Ovary (tissue), 9 donors: Measurements from ENCODE around the gene ZNF844. TPM values are rescaled to one million over a fixed set of nuclear protein-coding genes. Genes with fewer than 3 reads are reported as not detected.
A peak's percentile ranks its signal among the peaks of the same experiment; 100 is the strongest.

Experiments used
- DNase-seq, 5 donors: peaks; one replicate each; pipeline ENCODE4 v3.0.0-alpha.2; 2019 to 2020
- H3K27ac ChIP-seq, 2 donors: fragments of 200-600 bp; one replicate each; pipeline versions ENCODE4 v1.5.1 to v1.8.0; 2019 to 2022
- H3K27me3 ChIP-seq: fragments of 200-600 bp; one replicate; pipeline ENCODE4 v1.8.0; 2022
- H3K36me3 ChIP-seq: fragments of 200-600 bp; sonication (generic); one replicate; pipeline ENCODE4 v1.5.1; 2019
- H3K4me1 ChIP-seq: one replicate; pipeline ENCODE4 v1.8.1; 2013; ENCODE audit warnings: mild to moderate bottlenecking, moderate library complexity; ENCODE audit not compliant: insufficient read depth
- H3K4me3 ChIP-seq: fragments of 200-600 bp; sonication (generic); one replicate; pipeline ENCODE4 v1.5.1; 2017
- H3K9me3 ChIP-seq, 2 donors: fragments of 200-600 bp in 1 of 2; sonication (generic) in 1 of 2; one replicate each; pipeline versions ENCODE4 v1.5.1 to v1.8.1; 2013 to 2019; ENCODE audit warnings: mild to moderate bottlenecking in 1 of 2, moderate library complexity in 1 of 2
- EP300 ChIP-seq: sonication (generic); formaldehyde crosslinking; IDR thresholded peaks from one replicate; pipeline ENCODE4 v1.6.1; 2017; ENCODE audit warnings: antibody characterized with exemption
- POLR2A ChIP-seq: fragments of 450-650 bp; IDR thresholded peaks from one replicate; pipeline ENCODE4 v1.6.1; 2017; ENCODE audit warnings: antibody characterized with exemption, mild to moderate bottlenecking, moderate library complexity
- WGBS, 3 donors: extraction: QIAGEN DNeasy Blood & Tissue Kit in 1 of 3; methylation state at CpG; one replicate each; pipeline versions ENCODE4 v1.1.5 to v1.1.7; 2013 to 2017; 5-methylcytosine and 5-hydroxymethylcytosine counted together
- intact Hi-C, 4 donors: fragments of 100-400 bp; cut with DNase I; formaldehyde crosslinking; loops; one replicate each; pipeline versions ENCODE4 v1.11.0 to v1.15.1; 2022 to 2023
- polyA plus RNA-seq, 2 donors: library from polyadenylated mRNA; stranded (reverse); fragments of 200-250 nt in 1 of 2; fragments of 350-450 nt in 1 of 2; fragmentation: Illumina TruSeq in 1 of 2; extraction: RNeasy Lipid Tissue Mini Kit (QIAGEN cat#74804) in 1 of 2; gene quantifications; one replicate each; pipeline ENCODE4 v1.2.3, GENCODE V29; 2013 to 2014
- total RNA-seq, 7 donors: library from RNA; depleted of rRNA in 2 of 7; stranded (reverse); fragments of >200 nt in 2 of 7; fragmentation: NEBNext Ultra II Directional in 3 of 7; extraction: Animal tissue kit (Norgen Biotek cat#: 25700) in 3 of 7; gene quantifications; one replicate each; pipeline versions ENCODE4 v1.1.0 to v1.2.4, GENCODE V29; 2016 to 2023
- TF ChIP-seq, protein P1 (sequence below), 3 donors: fragments of 450-650 bp in 2 of 3; fragments of 200-600 bp in 1 of 3; IDR thresholded peaks; one replicate each; pipeline versions ENCODE4 v1.5.1 to v1.8.0; 2016 to 2022; ENCODE audit warnings: antibody characterized with exemption in 3 of 3, mild to moderate bottlenecking in 1 of 3
- donor health status: DM: no; HTN: no; CAD: no; lungs with moderate emphysema.
- donor health status: DM: no; HTN: no; CAD: no.
- donor health status: Bipolar disorder and iron deficiency.
- donor health status: DM: yes; HTN: yes; CAD: no.
- donor health status: DM: no; HTN: no; CAD: no.
- donor health status: DM: yes; HTN: yes; CAD: no.

The ZNF844 gene
- total and polyA plus RNA-seq, 9 donors: 8.7 to 39.1 (median 16.8) TPM

DNA sequence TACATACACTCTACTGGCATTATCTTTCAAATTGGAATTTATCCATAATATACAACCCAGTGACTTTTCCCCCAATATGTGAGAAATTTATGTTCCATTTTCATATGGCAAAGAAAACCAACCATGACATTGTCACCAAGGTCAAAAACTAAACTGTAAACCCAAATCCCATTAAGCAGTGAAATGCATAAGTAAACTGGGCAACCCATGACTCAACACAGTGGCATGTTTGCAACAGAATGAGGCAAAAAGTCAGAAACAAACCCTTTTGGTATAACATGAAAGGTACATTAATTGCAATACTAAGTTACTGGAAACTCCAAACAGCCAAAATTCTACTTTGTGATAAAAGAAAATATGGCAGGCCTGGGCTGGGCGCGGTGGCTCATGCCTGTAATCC is 16.7 kb upstream of the ZNF844 start:
- intact Hi-C loops: no loop called here
- WGBS, 3 donors: 92 to 100% (median 98%) methylated on average over 2 of the region's 2 CpGs
- no peaks in the 10 kb centered on the region for H3K27me3 ChIP-seq

DNA sequence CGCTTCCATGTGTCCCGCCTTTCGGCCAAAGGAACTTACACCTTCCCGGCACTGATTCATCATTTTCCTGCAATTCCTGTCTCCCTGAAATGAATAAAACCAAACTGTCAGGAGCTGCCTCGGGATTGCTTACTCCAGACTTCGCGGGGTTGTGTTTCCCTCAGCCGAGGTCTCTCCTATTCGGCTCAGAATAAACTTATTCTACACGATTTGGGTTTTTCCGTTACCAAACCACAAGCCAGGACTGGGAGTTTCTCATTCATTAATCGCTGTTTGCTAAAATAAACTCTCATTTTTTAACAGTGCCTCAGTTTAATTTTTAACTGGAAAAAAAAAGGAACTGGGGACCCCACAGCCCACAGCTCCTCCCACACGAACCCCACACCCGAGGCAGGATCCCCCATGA is 12.4 kb upstream of the ZNF844 start:
- no peaks in the 10 kb centered on the region for H3K9me3 ChIP-seq
- TF ChIP-seq EP300 (no peak), POLR2A (no peak)
- TF ChIP-seq, protein P1, sequence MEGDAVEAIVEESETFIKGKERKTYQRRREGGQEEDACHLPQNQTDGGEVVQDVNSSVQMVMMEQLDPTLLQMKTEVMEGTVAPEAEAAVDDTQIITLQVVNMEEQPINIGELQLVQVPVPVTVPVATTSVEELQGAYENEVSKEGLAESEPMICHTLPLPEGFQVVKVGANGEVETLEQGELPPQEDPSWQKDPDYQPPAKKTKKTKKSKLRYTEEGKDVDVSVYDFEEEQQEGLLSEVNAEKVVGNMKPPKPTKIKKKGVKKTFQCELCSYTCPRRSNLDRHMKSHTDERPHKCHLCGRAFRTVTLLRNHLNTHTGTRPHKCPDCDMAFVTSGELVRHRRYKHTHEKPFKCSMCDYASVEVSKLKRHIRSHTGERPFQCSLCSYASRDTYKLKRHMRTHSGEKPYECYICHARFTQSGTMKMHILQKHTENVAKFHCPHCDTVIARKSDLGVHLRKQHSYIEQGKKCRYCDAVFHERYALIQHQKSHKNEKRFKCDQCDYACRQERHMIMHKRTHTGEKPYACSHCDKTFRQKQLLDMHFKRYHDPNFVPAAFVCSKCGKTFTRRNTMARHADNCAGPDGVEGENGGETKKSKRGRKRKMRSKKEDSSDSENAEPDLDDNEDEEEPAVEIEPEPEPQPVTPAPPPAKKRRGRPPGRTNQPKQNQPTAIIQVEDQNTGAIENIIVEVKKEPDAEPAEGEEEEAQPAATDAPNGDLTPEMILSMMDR (IDR thresholded peaks at IDR 0.05): no peak
- H3K36me3 ChIP-seq: no peaks in the 10 kb centered on the region
- DNase-seq: no peak
- peak overlapping the region; percentile 49 for H3K4me3 ChIP-seq
- H3K27me3 ChIP-seq: no peaks in the 10 kb centered on the region
- H3K27ac ChIP-seq: no peak overlapping the region
- peaks cover 3% of the 10 kb centered on the region for H3K4me1 ChIP-seq
- WGBS, 3 donors: 0 to 2% (median 1%) methylated on average over 14 of the region's 14 CpGs
- intact Hi-C loops: no loop called here

More for the DNA sequence above, 16.7 kb upstream of the ZNF844 start:
- Histone ChIP-seq H3K4me3 (no peak overlapping the region), H3K36me3 (no peaks in the 10 kb centered on the region), H3K27ac (no peak overlapping the region), H3K4me1 (peaks cover 3% of the 10 kb centered on the region), H3K9me3 (peaks cover 0 to 8% of the 10 kb centered on the region in 2 donors)
- no peak for TF ChIP-seq EP300
- TF ChIP-seq, protein P1 (IDR thresholded peaks at IDR 0.05): no peak
- no peak for TF ChIP-seq POLR2A
- DNase-seq: no peak

DNA sequence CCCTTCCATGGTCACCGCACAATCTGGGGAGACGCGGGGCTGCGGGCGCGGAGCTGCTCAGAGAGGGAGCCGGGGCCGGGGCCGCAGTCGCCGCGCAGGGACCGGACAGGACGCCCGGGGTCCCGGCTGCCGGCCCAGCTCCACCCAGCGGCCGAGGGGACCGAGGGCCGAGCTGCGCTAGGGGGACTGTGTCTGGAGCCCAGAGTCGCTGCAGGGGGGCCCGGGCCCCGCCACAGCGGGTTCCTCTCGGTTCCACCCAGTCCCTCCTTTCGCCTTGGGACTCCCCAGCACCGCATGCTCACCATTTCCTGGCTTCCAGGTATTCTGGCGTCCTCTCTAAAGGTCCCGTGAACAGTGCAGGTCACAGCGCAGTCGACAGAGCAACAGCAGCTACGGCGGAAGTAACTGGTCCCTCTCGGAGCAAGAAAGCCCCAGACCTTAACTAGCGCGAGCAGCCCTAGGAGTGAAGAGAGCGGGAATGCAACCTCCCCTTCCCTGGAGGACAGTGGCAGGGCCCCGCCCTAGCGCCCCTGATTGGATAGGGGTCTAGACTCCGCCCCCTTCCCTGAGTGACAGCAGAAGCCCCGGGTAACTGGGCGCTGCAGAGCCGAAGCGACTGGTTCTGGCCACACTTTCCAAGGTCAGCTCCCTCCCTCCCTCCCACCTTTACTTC is 11.9 kb upstream of the ZNF844 start, which contains the start of gene ZNF878:
TSS of gene ZNF878 (minus strand) at position 465 of the 673 bp plus-strand sequence. CDS start at position 305, 160 bp downstream.
- Histone ChIP-seq H3K4me1 (peaks cover 3% of the 10 kb centered on the region), H3K27ac (peak within 1 kb of the TSS in 1 of 2 donors; percentile 55), H3K4me3 (peak within 1 kb of the TSS; percentile 49), H3K27me3 (no peaks in the 10 kb centered on the region), H3K36me3 (no peaks in the 10 kb centered on the region), H3K9me3 (no peaks in the 10 kb centered on the region)
- peak; percentile 87 to 93 (median 90) for DNase-seq
- TF ChIP-seq EP300: no peak
- peak; percentile 65 for TF ChIP-seq POLR2A
- 0 to 1% (median 1%) methylated on average over 37 to 46 of the region's 46 CpGs for WGBS, 3 donors
- intact Hi-C loops: no loop called here

DNA sequence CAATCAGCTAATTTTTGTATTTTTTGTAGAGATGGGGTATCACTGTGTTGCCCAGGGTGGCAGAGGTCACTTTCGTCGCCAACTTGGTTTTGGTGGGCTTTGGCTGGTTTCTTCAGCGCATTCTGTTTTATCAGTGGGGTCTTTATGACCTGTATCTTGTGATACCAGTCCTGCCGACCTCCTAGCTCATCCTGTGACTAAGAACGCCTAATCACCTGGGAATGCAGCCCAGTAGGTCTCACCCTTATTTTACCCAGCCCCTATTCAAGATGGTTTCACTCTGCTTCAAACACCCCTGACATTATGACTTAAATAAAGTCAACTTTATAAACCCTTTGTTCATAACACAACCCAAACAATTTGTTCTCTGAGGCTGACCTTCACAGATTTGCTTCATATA is 8.7 kb upstream of the ZNF844 start:
- WGBS, 3 donors: 62 to 71% (median 63%) methylated on average over 5 of the region's 5 CpGs
- Histone ChIP-seq H3K36me3 (no peaks in the 10 kb centered on the region), H3K27me3 (no peaks in the 10 kb centered on the region), H3K4me3 (no peak overlapping the region), H3K9me3 (no peaks in the 10 kb centered on the region), H3K27ac (no peak overlapping the region), H3K4me1 (peaks cover 3% of the 10 kb centered on the region)
- intact Hi-C loops: loop anchor here in 1 of 4 donors (5.0 kb wide), 1 partner anchor 87 kb away; the partner anchor contains the start of gene ZNF20
- no peak for DNase-seq
- TF ChIP-seq POLR2A (no peak), EP300 (no peak)
- TF ChIP-seq, protein P1 (IDR thresholded peaks at IDR 0.05): no peak
